OCI-LY1 (cell line): Measurements from ENCODE around the gene ROR2.
"Not testable (repeated sequence)": the region's sequence is repeated elsewhere in the genome, so short reads cannot be mapped to it uniquely, and the experiment has no call there.

Experiments used
- H2AFZ ChIP-seq: fragments of 200-600 bp; sonication (generic), shearing (Covaris generic); 2 replicates; pipeline ENCODE4 v1.6.0; 2014; ENCODE audit warnings: antibody characterized with exemption, mild to moderate bottlenecking, low read length
- H3F3A ChIP-seq: fragments of 200-600 bp; sonication (generic), shearing (Covaris generic); 2 replicates; pipeline ENCODE4 v1.6.0; 2014; ENCODE audit warnings: mild to moderate bottlenecking, antibody characterized with exemption, low read length, moderate library complexity; ENCODE audit not compliant: insufficient read depth
- H3K27ac ChIP-seq: fragments of 200-600 bp; sonication (generic); 2 replicates; pipeline ENCODE4 v1.5.1; 2014; ENCODE audit warnings: low read length, mixed run types, mild to moderate bottlenecking, low read depth; ENCODE audit not compliant: poor library complexity, severe bottlenecking
- H3K27me3 ChIP-seq: fragments of 200-600 bp; sonication (generic); 2 replicates; pipeline ENCODE4 v1.6.0; 2014; ENCODE audit warnings: antibody characterized with exemption, mild to moderate bottlenecking, low read length, moderate library complexity; ENCODE audit not compliant: insufficient read depth
- H3K36me3 ChIP-seq: fragments of 200-600 bp; sonication (generic); 2 replicates; pipeline ENCODE4 v1.6.1; 2014; ENCODE audit warnings: mild to moderate bottlenecking, antibody characterized with exemption, low read length, moderate library complexity, mixed read lengths; ENCODE audit not compliant: insufficient read depth
- H3K4me1 ChIP-seq: fragments of 200-600 bp; sonication (generic); 2 replicates; pipeline ENCODE4 v1.5.1; 2014; ENCODE audit warnings: mild to moderate bottlenecking, low read length, moderate library complexity; ENCODE audit not compliant: insufficient read depth, severe bottlenecking
- H3K4me2 ChIP-seq: fragments of 200-600 bp; sonication (generic), shearing (Covaris generic); 2 replicates; pipeline ENCODE4 v1.6.1; 2014; ENCODE audit warnings: low read length
- H3K4me3 ChIP-seq: fragments of 200-600 bp; sonication (generic); 2 replicates; pipeline ENCODE4 v1.5.1; 2014; ENCODE audit warnings: low read length, low read depth, mild to moderate bottlenecking, mixed read lengths; ENCODE audit not compliant: poor library complexity, severe bottlenecking
- H3K79me2 ChIP-seq: fragments of 200-600 bp; shearing (Covaris generic); 2 replicates; pipeline ENCODE4 v1.6.1; 2016; ENCODE audit warnings: mixed run types, low read length, mixed read lengths; ENCODE audit not compliant: insufficient read depth
- H3K9ac ChIP-seq: fragments of 200-600 bp; sonication (generic), shearing (Covaris generic); 2 replicates; pipeline ENCODE4 v1.6.1; 2014; ENCODE audit warnings: mild to moderate bottlenecking, low read length, mixed read lengths
- H3K9me2 ChIP-seq: fragments of 200-600 bp; sonication (generic), shearing (Covaris generic); 2 replicates; pipeline ENCODE4 v1.6.1; 2014; ENCODE audit warnings: low read depth, mild to moderate bottlenecking, low read length, mixed read lengths
- H3K9me3 ChIP-seq: fragments of 200-600 bp; shearing (Covaris generic); 2 replicates; pipeline ENCODE4 v1.6.1; 2014; ENCODE audit warnings: low read length, mixed read lengths
- H4K20me1 ChIP-seq: fragments of 200-600 bp; sonication (generic), shearing (Covaris generic); 2 replicates; pipeline ENCODE4 v1.6.0; 2016; ENCODE audit warnings: mild to moderate bottlenecking, low read length; ENCODE audit not compliant: insufficient read depth
- EZH2 ChIP-seq: fragments of 200-600 bp; sonication (generic), shearing (Covaris generic); IDR thresholded peaks from 2 replicates; pipeline ENCODE4 v1.8.0; 2017; ENCODE audit warnings: borderline replicate concordance, mixed run types, mild to moderate bottlenecking, antibody characterized with exemption, low read length, moderate library complexity, mixed read lengths
- TF ChIP-seq, protein P1 (sequence below): fragments of 200-600 bp; sonication (generic), shearing (Covaris generic); IDR thresholded peaks from 2 replicates; pipeline ENCODE4 v1.5.1; 2017; ENCODE audit warnings: mild to moderate bottlenecking, antibody characterized with exemption, low read length, moderate library complexity, mixed read lengths

ROR2 gene

DNA sequence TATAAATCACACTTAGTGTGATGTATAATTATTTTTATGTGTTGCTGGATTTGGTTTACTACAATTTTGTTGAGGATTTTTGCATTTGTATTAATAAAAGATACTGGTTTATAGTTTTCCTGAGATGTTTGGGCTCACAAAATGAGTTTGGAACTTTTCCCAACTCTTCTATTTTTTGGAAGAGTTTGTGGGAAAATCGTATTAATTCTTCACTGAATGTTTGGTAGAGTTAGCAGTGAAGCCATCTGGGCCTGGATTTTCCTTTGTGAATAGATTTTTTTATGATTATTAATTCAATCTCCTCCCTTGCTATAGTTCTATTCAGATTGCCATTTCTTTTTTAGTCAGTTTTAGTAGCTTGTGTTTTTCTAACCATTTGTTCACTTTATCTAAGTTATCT lies 324.7 kb downstream of the ROR2 start:
- H3K4me1 ChIP-seq, result no peaks in the 10 kb centered on the region
- H3K36me3 ChIP-seq, result no peaks in the 10 kb centered on the region
- TF ChIP-seq EZH2, result no peak
- TF ChIP-seq, protein P1, sequence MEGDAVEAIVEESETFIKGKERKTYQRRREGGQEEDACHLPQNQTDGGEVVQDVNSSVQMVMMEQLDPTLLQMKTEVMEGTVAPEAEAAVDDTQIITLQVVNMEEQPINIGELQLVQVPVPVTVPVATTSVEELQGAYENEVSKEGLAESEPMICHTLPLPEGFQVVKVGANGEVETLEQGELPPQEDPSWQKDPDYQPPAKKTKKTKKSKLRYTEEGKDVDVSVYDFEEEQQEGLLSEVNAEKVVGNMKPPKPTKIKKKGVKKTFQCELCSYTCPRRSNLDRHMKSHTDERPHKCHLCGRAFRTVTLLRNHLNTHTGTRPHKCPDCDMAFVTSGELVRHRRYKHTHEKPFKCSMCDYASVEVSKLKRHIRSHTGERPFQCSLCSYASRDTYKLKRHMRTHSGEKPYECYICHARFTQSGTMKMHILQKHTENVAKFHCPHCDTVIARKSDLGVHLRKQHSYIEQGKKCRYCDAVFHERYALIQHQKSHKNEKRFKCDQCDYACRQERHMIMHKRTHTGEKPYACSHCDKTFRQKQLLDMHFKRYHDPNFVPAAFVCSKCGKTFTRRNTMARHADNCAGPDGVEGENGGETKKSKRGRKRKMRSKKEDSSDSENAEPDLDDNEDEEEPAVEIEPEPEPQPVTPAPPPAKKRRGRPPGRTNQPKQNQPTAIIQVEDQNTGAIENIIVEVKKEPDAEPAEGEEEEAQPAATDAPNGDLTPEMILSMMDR, result no peak
- H3K4me2 ChIP-seq, result no peak overlapping the region
- H3K27ac ChIP-seq, result no peak overlapping the region
- no peaks in the 10 kb centered on the region for H4K20me1 ChIP-seq
- H3K27me3 ChIP-seq, result no peaks in the 10 kb centered on the region
- H3K9me2 ChIP-seq, result no peaks in the 10 kb centered on the region
- no peaks in the 10 kb centered on the region for H3K79me2 ChIP-seq
- no peak overlapping the region for H2AFZ ChIP-seq
- no peaks in the 10 kb centered on the region for H3K9me3 ChIP-seq
- no peaks in the 10 kb centered on the region for H3F3A ChIP-seq
- H3K4me3 ChIP-seq, result no peak overlapping the region
- no peak overlapping the region for H3K9ac ChIP-seq

DNA sequence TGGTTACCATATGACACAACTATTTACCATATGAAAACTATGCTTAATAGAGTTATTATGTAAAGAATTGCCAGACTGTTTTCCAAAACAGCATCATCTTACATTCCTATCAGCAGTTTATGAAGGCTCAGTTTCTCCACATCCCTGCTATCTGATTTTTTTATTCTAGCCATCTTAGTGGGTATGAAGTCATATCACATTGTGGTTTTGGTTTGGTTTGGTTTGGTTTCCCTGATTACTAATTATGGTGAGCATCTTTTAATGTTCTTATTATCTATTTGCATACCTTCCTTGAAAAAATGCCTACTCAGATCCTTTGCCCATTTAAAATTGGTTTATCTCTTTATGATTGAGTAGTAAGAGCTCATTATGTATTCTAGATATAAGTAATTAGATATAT lies 327.0 kb downstream of the ROR2 start:
- no peak overlapping the region for H3K4me3 ChIP-seq
- H3K4me1 ChIP-seq, result no peaks in the 10 kb centered on the region
- H4K20me1 ChIP-seq, result no peaks in the 10 kb centered on the region
- no peaks in the 10 kb centered on the region for H3K36me3 ChIP-seq
- no peak overlapping the region for H3K9ac ChIP-seq
- H3K4me2 ChIP-seq, result no peak overlapping the region
- TF ChIP-seq, protein P1, result no peak
- no peak for TF ChIP-seq EZH2
- no peak overlapping the region for H3K27ac ChIP-seq
- no peaks in the 10 kb centered on the region for H3K9me2 ChIP-seq
- H3F3A ChIP-seq, result no peaks in the 10 kb centered on the region
- H3K79me2 ChIP-seq, result no peaks in the 10 kb centered on the region
- H3K9me3 ChIP-seq, result no peaks in the 10 kb centered on the region
- H3K27me3 ChIP-seq, result no peaks in the 10 kb centered on the region
- H2AFZ ChIP-seq, result no peak overlapping the region

DNA sequence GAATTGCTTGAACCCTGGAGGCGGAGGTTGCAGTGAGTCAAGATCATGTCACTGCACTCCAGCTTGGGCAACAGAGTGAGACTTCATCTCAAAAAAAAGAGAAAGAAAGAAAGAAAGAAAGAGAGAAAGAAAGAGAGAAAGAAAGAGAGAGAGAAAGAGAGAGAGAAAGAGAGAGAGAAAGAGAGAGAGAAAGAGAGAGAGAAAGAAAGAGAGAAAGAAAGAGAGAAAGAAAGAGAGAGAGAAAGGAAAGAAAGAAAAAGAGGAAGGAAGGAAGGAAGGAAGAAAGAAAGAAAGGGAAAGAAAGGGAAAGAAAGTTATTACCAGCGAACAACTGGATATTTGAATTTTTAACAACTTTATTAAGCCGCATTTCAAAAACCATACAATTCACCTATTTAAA lies 327.9 kb downstream of the ROR2 start:
- H3K4me3 ChIP-seq, H3F3A ChIP-seq, H3K4me1 ChIP-seq, H4K20me1 ChIP-seq, H3K9me2 ChIP-seq, H3K79me2 ChIP-seq, H2AFZ ChIP-seq, H3K36me3 ChIP-seq, H3K4me2 ChIP-seq, H3K9ac ChIP-seq, H3K27ac ChIP-seq, H3K27me3 ChIP-seq, H3K9me3 ChIP-seq: not testable (repeated sequence)

DNA sequence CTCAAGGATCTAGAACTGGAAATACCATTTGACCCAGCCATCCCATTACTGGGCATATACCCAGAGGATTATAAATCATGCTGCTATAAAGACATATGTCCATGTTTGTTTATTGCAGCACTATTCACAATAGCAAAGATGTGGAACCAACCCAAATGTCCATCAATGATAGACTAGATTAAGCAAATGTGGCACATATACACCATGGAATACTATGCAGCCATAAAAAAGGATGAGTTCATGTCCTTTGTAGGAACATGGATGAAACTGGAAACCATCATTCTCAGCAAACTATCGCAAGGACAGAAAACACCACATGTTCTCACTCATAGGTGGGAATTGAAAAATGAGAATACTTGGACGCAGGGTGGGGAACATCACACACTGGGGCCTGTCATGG lies 336.0 kb downstream of the ROR2 start:
- not testable (repeated sequence) for H3K36me3 ChIP-seq, H3K27me3 ChIP-seq, H3K4me2 ChIP-seq, H3K9ac ChIP-seq, H4K20me1 ChIP-seq, H3K9me3 ChIP-seq, H3K4me1 ChIP-seq, H3F3A ChIP-seq, H3K9me2 ChIP-seq, H2AFZ ChIP-seq, H3K4me3 ChIP-seq, H3K79me2 ChIP-seq, H3K27ac ChIP-seq
